ENCODE measurements around the gene ANO4. TPM values are rescaled to one million over a fixed set of nuclear protein-coding genes. Genes with fewer than 3 reads are reported as not detected.

The ANO4 gene
- total RNA-seq, 1 experiment from 2014 or later, result not detected

DNA sequence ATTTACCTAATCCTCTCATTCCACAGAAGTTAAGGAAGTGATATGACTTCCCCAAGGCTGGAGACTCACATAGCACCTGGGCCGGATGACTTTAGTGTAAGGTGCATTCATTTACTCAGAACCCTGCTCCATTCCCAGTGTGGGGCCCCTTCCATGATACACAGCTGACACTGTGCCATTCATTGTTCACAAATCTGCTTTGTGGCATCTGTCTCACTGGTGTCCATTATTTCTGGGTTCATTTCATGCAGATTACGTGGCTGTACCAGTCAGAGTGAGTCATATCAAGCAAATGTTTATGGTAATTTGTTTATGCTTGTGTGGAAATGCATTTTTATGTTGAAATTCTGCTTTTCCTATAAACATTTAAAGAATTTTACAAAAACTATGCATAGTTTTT lies 5.2 kb downstream of the ANO4 start:
- in situ Hi-C loops (cut with HindIII; ENCODE audit: low sequenced_read_pairs), result no loop called here

DNA sequence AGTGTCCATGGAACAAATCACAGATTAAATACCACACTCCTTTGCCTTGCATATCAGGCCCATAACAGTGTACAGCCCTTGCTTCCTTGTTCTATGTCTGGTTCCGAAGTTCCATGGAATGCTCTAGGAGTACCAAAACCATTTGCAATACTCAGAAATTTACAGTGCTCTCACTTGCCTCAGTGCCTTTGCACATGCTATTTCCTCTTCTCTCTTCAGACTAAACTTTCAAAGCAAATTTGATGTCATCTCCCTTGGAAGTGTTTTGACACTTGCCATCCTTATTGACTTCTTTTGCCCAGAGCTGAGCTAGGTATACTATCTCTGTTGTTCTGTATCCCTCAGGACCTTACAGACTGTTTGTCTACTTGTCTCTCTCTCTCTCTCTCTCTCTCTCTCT lies 6.1 kb downstream of the ANO4 start:
- no peak for DNase-seq (ENCODE audit: low spot score)
- in situ Hi-C loops (cut with HindIII; ENCODE audit: low sequenced_read_pairs), result no loop called here

More for the DNA sequence above, 5.2 kb downstream of the ANO4 start:
- DNase-seq (ENCODE audit: low spot score), result no peak

DNA sequence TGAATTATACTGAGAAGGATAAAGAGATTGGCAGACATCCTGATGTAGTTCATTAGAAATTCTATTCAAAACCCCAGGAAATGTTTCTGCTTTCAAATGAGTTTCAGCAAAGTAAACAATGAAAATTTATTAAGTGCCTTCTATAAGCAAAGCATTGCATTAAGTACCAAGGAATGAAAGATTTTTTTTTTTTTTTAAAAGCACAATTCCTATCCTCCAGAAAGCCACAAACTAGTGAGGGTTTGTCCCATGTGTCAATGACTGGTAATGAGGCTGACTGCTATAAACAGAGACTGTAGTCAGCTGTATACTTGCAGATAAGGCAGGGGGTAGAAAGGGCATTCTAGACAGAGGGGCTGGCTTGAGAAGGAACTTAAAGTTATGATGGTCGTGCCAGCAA lies 6.7 kb downstream of the ANO4 start:
- DNase-seq (ENCODE audit: low spot score), result no peak
- in situ Hi-C loops (cut with HindIII; ENCODE audit: low sequenced_read_pairs), result no loop called here

DNA sequence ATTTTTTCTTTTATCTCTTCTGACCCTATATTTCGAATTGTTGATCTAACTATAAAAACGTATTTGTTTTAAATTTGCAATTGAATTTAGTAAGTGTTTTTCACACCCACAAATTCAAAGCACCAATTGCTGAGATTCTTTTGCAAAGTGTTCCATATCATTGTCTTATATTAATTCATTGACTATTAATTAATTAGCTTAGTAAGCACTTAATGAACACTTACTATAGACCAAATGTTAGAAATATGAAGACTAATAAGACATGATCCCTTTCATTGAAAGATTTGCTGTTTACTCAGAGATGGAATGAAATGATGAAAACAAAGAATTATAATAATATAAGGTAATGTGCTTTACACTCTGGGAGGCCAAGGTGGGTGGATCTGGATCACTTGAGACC lies 14.2 kb downstream of the ANO4 start:
- no peak for DNase-seq (ENCODE audit: low spot score)
- in situ Hi-C loops (cut with HindIII; ENCODE audit: low sequenced_read_pairs), result no loop called here

DNA sequence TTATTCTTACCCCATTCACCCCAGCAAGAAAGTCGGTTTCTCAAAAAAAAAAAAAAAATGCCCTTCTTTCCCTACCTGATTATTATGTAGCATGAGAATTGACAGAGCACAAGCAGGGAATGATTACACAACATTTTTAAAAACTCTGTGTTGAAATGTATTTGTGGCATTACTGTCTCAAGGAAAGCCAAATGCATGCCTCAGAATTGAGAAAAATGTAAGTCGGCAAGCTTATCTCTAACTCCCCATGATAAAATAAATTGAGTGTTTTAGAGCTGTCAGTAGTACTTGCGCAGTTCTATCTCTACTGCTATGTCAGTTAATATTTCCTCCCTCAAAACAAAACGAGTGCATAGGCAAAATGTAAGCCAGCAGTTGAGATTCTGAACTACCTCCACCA lies 25.7 kb downstream of the ANO4 start:
- no peak for DNase-seq (ENCODE audit: low spot score)
- in situ Hi-C loops (cut with HindIII; ENCODE audit: low sequenced_read_pairs), result no loop called here

DNA sequence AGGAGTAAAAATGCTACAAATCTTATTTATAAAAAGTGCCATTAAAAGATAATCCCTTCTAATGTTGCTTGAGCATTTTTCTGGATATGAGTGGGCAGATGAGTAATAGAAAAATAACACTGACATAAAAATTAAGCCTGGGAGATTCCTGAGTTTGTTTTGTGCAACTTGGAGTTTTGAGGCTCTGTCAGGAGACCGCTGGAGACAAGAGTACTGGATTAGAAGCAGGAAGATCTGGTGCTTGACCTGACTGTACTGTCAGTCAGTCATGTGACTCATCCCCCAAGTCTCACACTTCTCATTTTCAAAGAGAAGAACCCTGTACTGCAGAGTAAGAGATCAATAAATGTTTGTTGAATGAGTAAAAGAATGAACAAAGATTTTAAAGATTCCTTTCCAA lies 29.4 kb downstream of the ANO4 start:
- in situ Hi-C loops (cut with HindIII; ENCODE audit: low sequenced_read_pairs), result no loop called here
- no peak for DNase-seq (ENCODE audit: low spot score)

DNA sequence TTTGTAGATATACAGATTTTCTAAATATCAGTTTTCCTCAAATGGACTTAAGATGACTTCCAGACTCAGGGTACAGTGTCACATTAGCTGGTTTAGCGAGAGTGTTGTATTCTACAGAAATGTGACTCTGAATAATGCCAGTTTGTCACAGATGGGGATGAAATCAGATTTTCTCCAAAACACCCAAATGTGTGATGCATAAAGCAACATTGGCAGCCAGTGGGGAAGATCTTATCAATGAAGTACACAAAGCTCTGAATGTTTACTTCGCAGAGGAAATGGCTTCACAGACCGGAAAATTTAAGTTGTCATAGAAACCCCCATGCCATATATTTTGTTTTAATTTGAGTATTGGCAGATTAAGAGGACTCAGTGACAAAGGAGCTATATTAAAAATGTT lies 29.9 kb downstream of the ANO4 start:
- no peak for DNase-seq (ENCODE audit: low spot score)
- in situ Hi-C loops (cut with HindIII; ENCODE audit: low sequenced_read_pairs), result no loop called here

DNA sequence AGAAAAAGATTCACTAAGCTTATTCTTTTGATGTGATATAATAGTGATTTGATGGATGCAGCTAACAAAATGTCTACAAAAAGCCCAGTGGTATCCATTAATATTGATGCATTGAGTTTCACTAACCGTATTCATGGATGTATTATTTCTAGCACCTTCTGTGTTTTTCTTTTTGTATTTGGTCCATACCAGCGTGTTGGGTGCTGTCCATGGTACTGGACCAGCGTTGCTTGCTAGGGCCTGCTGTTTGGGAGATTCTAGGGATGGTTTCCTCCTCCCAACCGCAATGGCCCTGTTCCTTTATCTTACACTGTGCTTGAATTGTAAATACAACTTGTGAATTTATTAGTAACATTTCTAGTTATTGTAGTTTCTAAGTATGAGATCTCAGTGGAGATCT lies 31.7 kb downstream of the ANO4 start:
- DNase-seq (ENCODE audit: low spot score), result no peak
- in situ Hi-C loops (cut with HindIII; ENCODE audit: low sequenced_read_pairs), result no loop called here

DNA sequence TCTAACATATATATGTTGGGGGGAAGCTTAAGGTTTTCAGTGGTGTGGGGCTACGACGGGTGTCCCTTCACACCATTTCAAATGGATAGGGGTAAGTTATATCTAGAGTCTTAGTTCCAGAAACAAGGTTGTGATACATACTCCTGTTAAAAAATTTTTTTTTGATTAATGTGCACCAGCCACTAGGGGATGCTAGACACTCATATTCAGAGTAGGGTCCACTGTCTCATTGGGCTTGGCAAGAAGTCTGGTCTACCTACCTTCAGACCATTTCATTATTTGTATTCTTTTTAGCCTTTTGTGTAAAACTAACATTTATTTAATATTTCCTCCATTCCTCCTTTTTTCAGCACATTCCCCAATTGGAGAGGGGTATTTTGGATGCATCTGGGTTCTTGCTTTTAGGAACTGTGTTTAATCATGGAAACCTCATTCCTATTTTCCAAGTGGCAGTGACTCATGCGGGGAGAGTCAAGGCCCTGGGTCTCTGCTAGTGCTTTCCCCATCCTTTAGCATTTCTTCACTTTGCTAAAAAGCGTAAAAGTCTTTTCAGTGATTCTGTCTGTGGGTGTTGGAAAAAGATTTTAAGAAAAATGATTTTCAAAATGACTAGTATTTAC lies 33.4 kb downstream of the ANO4 start:
- in situ Hi-C loops (cut with HindIII; ENCODE audit: low sequenced_read_pairs), result no loop called here
- no peak for DNase-seq (ENCODE audit: low spot score)

DNA sequence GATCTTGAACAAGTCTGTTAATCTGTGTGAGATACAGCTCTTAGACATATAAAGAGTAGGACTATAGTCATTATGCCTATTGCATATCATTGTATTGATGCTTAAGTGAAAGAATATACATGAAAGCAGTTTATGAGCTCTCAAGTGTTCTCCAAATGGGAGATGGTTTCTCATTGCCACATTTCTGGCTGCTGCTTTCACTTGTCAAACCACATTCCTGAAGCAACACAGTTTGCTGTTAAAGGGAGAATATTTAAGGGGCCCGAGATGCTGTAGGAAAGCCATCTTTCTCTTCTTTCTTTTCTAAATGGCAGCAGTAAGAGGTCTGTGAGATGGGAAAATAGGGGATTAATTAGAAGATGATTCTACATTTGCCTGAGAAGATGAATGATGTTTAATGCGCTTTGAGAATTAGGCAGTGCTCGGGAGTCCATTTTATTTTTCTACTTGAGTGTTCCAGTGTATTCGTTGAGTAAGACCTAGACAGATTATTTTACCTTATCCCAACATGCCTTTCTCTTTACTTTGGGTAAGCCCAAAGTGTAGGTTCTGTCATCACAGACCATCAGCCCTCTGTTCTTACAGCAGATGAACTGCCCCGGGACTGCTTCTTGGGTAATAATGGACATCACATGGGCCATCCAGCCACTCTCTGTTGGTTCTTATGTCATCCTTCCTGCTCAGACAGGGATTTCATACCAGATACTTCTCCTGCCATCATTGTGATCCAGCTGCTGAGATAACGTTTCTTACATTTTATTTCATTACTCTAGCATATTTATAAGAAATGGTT lies 35.6 kb downstream of the ANO4 start:
- in situ Hi-C loops (cut with HindIII; ENCODE audit: low sequenced_read_pairs), result no loop called here
- DNase-seq (ENCODE audit: low spot score), result no peak

DNA sequence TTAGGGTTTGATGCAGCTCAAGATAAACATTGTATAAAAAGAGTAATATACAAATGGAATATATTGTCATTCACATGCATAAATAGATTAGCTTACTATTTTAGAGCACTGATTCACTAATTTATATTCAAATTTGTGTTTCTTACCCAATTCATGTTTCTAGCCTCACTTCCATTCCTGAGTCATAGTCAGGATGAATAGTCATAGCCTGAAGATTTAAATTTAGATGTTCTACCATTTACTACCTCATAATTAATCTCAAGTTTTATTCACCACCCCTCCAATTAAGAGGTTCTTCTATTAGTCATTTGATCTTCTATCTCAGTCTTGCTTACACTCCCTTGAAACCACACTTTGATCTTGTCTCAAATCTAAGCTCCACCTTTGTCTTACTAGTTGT lies 38.7 kb downstream of the ANO4 start:
- DNase-seq (ENCODE audit: low spot score), result no peak
- in situ Hi-C loops (cut with HindIII; ENCODE audit: low sequenced_read_pairs), result no loop called here

DNA sequence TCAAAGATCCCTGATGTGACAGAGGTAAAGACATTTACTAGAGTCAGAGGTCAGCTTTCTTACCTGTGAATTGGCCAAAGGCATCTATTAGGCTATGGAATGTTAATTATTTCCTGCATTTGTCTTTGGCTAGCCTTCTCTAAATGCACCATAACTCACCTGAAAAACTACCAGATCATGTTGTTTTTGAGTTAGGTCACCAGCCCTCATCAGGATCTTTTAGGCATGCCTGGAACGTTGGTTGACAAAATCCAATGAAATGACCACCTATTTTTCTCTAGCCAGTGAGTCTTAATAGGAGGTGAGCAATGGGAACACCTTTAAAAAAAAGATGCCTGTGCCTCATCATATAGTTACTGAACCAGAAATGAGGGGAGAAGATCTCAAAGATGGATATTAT lies 46.2 kb downstream of the ANO4 start:
- in situ Hi-C loops (cut with HindIII; ENCODE audit: low sequenced_read_pairs), result no loop called here
- no peak for DNase-seq (ENCODE audit: low spot score)

DNA sequence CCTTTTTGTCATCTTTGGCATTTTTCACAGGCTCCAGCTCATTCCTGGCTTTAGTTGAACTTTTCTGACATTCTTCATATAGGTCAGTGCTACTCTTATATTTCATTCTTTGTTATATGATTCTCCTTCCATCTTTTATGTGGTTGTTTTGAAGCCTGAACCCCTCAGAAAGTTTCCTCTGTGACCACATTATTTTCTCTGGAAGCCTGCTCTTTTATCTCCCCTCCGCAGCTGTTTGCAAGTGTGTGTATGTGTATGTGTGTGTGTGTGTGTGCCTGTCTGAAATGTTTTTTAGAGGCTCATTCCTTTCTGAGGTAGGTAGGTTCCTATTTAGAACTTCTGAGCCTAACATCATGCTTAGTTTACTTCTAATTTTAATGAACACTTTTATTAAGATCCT lies 47.6 kb downstream of the ANO4 start:
- in situ Hi-C loops (cut with HindIII; ENCODE audit: low sequenced_read_pairs), result no loop called here
- no peak for DNase-seq (ENCODE audit: low spot score)

DNA sequence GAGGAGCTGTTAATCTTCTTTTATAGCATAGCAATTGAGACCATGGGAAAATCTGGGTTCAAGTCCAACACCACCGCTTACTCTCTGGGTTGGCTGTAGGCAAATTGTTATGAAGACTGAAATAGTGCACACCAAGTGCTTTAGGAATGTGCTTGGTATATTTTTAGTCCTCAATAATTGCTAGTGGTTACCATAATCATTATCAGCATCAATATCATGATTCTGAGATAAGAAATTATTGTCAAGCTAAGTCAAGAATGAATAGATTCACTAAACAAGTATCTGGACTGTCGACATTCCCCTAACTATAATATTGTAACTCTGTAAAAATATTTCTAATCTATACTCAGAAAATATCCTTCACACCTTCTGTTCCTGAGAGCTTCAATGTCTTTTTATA lies 48.5 kb downstream of the ANO4 start:
- in situ Hi-C loops (cut with HindIII; ENCODE audit: low sequenced_read_pairs), result no loop called here

DNA sequence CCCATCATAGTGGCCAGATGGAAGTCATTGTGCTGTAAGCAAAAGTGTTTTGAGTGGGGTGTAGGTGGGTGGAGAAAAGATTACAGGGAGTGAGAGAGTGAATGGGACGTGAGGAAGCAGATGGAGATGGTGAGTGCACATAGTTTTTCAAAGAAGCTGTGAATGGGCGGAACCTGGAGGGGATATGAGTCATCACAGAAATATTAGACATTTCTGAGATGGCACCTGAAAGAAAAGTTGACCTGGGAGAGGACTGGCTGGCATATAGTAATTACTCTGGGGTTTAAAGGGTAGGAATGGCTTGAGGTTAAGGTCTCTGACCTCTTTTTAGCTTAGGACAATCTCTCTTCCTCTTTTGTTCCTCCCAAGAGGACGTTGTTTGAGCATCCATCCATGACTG lies 50.5 kb downstream of the ANO4 start:
- DNase-seq (ENCODE audit: low spot score), result no peak
- in situ Hi-C loops (cut with HindIII; ENCODE audit: low sequenced_read_pairs), result no loop called here

More for the DNA sequence above, 48.5 kb downstream of the ANO4 start:
- no peak for DNase-seq (ENCODE audit: low spot score)

DNA sequence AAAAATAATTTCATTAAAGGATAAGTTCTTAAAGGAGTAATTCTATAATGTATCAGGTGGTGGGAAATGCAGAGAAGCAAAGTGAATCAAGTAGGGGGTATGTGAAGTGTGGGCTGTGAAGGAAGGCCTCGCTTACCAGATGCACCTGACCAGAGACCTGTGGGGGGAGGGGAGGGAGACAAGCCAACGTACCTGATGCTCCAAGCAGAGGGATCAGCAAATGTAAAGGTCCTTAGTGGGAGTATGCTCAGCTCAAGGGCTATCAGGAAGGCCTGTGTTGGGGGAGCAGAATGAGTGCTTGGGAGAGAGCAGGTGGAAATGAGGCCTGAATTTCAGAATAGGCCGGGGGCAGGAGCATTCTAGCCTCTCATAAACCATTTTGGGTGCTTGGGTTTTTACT lies 57.1 kb downstream of the ANO4 start:
- in situ Hi-C loops (cut with HindIII; ENCODE audit: low sequenced_read_pairs), result no loop called here
- no peak for DNase-seq (ENCODE audit: low spot score)

DNA sequence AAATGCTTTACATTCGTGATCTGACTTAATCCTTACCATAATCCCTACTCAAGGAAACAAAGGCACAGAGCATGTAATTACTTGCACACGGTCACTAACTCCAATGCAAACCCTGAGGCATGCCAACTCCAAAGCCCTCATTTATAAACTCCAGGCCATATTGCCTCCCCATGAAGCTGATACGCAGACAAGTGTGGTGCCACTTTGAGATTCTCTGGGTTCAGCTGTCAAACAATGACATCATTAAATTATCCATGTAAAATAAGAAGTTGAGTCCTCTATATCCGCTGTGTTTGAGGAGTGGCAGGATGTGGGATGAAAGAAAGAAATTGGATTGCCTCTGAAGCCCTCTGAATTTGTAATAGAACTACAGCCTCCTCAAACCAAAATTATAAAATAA lies 62.8 kb downstream of the ANO4 start:
- in situ Hi-C loops (cut with HindIII; ENCODE audit: low sequenced_read_pairs), result no loop called here
- DNase-seq (ENCODE audit: low spot score), result no peak

DNA sequence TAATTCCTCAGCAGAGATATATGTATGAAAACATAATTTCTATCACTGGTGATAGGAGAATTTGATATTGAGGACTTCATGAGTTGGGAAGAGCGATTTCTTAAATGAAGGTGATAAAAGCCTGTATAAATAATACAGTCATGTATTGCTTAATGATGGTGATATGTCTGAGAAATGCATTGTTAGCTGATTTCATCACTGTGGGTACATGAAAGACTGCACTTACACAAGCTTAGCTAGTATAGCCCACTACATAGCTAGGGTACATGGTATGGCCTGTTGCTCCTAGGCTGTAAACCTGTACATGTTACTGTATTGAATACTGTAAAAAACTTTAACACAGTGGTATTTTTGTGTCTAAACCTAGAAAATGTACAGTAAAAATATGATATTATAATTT lies 63.4 kb downstream of the ANO4 start:
- in situ Hi-C loops (cut with HindIII; ENCODE audit: low sequenced_read_pairs), result no loop called here
- DNase-seq (ENCODE audit: low spot score), result no peak

DNA sequence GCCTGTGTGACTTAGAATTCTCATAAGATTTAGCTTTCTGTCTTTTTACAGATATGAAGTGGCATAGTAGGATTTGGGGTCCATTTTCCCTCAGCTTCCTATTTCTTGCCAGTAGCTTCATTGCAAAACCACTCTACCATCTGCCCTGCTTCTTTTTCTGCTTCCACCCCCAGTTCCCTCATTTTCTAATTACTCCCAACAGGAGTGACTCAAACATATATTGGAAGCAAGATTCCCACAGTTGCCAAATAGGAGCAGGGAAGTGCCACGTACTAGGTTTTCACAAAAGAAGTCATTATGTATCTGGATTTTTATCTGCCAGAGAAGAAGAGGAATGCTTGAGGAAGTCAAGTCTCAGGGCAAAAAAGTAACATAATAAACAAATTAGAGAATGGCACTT lies 64.1 kb downstream of the ANO4 start:
- in situ Hi-C loops (cut with HindIII; ENCODE audit: low sequenced_read_pairs), result no loop called here
- no peak for DNase-seq (ENCODE audit: low spot score)

DNA sequence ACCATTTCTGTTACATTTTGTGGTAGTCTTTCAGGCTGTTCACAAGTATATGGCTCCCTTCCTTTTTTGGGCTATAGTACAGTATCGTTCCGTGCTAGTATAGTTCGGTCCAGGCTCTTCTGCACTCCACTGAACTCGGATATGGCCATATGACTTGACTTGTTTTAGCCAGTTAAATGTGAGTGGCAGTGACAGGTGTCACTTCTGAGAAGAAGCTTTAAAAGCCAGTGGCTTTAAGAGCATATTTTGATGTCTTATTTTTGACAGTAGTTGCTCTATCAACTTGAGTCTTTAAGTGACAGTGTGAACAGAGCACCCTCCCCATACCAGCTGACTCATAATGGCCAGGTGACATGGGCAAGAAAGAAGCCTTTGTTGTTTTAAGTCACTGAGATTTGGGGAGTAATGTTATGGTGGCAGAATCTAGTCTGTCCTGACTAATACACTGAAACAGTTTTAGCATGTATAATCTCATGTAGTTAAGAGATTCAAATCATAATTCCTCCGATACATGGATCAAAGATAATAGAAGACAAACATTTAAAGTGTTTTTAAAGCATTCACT lies 64.6 kb downstream of the ANO4 start:
- in situ Hi-C loops (cut with HindIII; ENCODE audit: low sequenced_read_pairs), result no loop called here
- DNase-seq (ENCODE audit: low spot score), result no peak

DNA sequence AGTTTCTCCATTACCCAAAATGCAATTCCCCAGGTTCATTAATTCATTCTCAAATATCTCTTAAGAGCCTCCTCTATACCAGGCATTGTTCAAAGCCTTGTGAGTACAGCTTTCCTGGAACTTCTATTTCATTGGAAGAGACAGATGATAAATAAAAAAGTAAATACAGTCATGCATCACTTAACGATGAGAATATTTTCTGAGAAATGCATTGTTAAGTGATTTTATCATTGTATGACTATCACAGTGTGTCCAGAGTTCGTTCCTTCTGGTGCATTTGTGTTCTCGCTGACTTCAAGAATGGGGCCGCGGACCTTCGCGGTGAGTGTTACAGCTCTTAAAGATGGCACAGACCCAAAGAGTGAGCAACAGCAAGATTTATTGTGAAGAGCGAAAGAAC lies 66.0 kb downstream of the ANO4 start:
- DNase-seq (ENCODE audit: low spot score), result no peak
- in situ Hi-C loops (cut with HindIII; ENCODE audit: low sequenced_read_pairs), result no loop called here
